K562 (cell line): Measurements from ENCODE around the gene ZNF799. TPM values are rescaled to one million over a fixed set of nuclear protein-coding genes. Genes with fewer than 3 reads are reported as not detected.

Experiments used
- ATAC-seq: fragments of 200-7000 bp; cut with Tn5 transposase; 3 replicates; pipeline ENCODE4 v1.9.1; 2020; ENCODE audit warnings: moderate library complexity
- BruUV-seq: library from RNA; stranded (reverse); fragments of 400-500 nt; replicated peaks from 2 replicates; lab custom pipeline; 2021; lab: Mats Ljungman, UMichigan
- CTCF ChIA-PET: fragments of 300-600 bp; formaldehyde crosslinking; extraction: SDS; loops from one replicate; lab custom pipeline; 2021; ENCODE audit warnings: low intra/inter-chr PET ratio; lab: Yijun Ruan, JAX
- POLR2A ChIA-PET: fragments of 300-600, 350-650 bp; sonication (Branson Sonifier 250); formaldehyde crosslinking; extraction: SDS; loops from one replicate; lab custom pipeline; 2021; ENCODE audit warnings: antibody characterized with exemption, inconsistent platforms; lab: Yijun Ruan, JAX
- DNase-seq, 4 experiments: peaks; one replicate each; pipeline versions ENCODE4 v3.0.0 to v3.0.0-alpha.2; 2011 to 2018; ENCODE audit warnings: low spot score in 3 of 4, mixed read lengths in 3 of 4; ENCODE audit errors: extremely low read depth in 1 of 4
- FAIRE-seq: peaks from 2 replicates; lab custom pipeline; 2011; peaks lifted over from hg19 to GRCh38; lab: Jason Lieb, UNC
- H2AFZ ChIP-seq: 2 replicates; pipeline ENCODE4 v1.6.0; 2011; ENCODE audit warnings: low read depth, low read length, control low read depth, inconsistent platforms
- H3K27ac ChIP-seq: fragments of 200-600 bp; 3 replicates; pipeline ENCODE4 v1.8.0; 2011; ENCODE audit warnings: low read depth, mild to moderate bottlenecking, control low read depth, inconsistent platforms, low read length, moderate library complexity, mixed read lengths; ENCODE audit errors: extremely low read depth
- H3K27me3 ChIP-seq, 2 experiments: fragments of 300-600 bp in 1 of 2; 2 replicates in 1 of 2; 3 replicates in 1 of 2; pipeline versions ENCODE4 v1.6.0 to v1.8.0; 2011; ENCODE audit warnings: inconsistent platforms in 2 of 2, low read length in 2 of 2, mild to moderate bottlenecking in 1 of 2, mixed read lengths in 1 of 2, moderate library complexity in 1 of 2; ENCODE audit not compliant: control insufficient read depth in 2 of 2, insufficient read depth in 2 of 2
- H3K36me3 ChIP-seq: fragments of 300-600 bp; 3 replicates; pipeline ENCODE4 v1.8.0; 2011; ENCODE audit warnings: mild to moderate bottlenecking, low read length, inconsistent platforms; ENCODE audit not compliant: control insufficient read depth, insufficient read depth
- H3K4me1 ChIP-seq, 2 experiments: fragments of 200-600 bp in 1 of 2; replicated peaks in 1 of 2; 2 replicates in 1 of 2; 3 replicates in 1 of 2; pipeline versions ENCODE4 v1.5.1 to v1.8.0; 2011; ENCODE audit warnings: inconsistent platforms in 2 of 2, low read length in 2 of 2, mild to moderate bottlenecking in 1 of 2, mixed read lengths in 1 of 2, moderate library complexity in 1 of 2; ENCODE audit not compliant: control insufficient read depth in 2 of 2, insufficient read depth in 2 of 2
- H3K4me2 ChIP-seq: 2 replicates; pipeline ENCODE4 v1.6.1; 2011; ENCODE audit warnings: low read length, control low read depth, inconsistent platforms, mixed read lengths; ENCODE audit not compliant: insufficient read depth
- H3K4me3 ChIP-seq: fragments of 200-600 bp; sonication (generic), shearing (Covaris generic); 2 replicates; pipeline ENCODE4 v1.5.1; 2016; ENCODE audit warnings: control low read depth, inconsistent platforms
- H3K79me2 ChIP-seq: fragments of 200-600 bp; 3 replicates; pipeline ENCODE4 v1.8.0; 2011; ENCODE audit warnings: low read length, inconsistent platforms; ENCODE audit not compliant: control insufficient read depth, insufficient read depth
- H3K9ac ChIP-seq, 2 experiments: 2 replicates each; pipeline versions ENCODE4 v1.6.0 to v1.6.1; 2011; ENCODE audit warnings: low read depth in 2 of 2, low read length in 2 of 2, control low read depth in 1 of 2, inconsistent platforms in 1 of 2, mild to moderate bottlenecking in 1 of 2, mixed read lengths in 1 of 2; ENCODE audit not compliant: insufficient read depth in 1 of 2
- H3K9me1 ChIP-seq: one replicate; pipeline ENCODE4 v1.6.0; 2011; ENCODE audit warnings: inconsistent platforms, mild to moderate bottlenecking, low read length, moderate library complexity; ENCODE audit not compliant: control insufficient read depth, insufficient read depth
- H3K9me3 ChIP-seq: replicated peaks from 2 replicates; pipeline ENCODE4 v1.5.1; 2011; ENCODE audit warnings: low read depth, low read length, inconsistent platforms; ENCODE audit not compliant: control insufficient read depth, insufficient read depth
- H4K20me1 ChIP-seq: replicated peaks from 2 replicates; pipeline ENCODE4 v1.6.1; 2011; ENCODE audit warnings: low read length, inconsistent platforms, mixed read lengths; ENCODE audit not compliant: control insufficient read depth, insufficient read depth
- CBX1 ChIP-seq: sonication (generic); IDR thresholded peaks from 2 replicates; pipeline ENCODE4 v1.6.1; 2016; ENCODE audit warnings: antibody characterized with exemption, low read depth, mild to moderate bottlenecking
- CGGBP1 ChIP-seq: fragments of 250-450 bp; sonication (Bioruptor Pico); IDR thresholded peaks from 2 replicates; pipeline ENCODE4 v1.9.0; 2021; ENCODE audit warnings: mild to moderate bottlenecking
- CREB5 ChIP-seq: fragments of 250-450 bp; sonication (Bioruptor Pico); IDR thresholded peaks from 2 replicates; pipeline ENCODE4 v1.5.0; 2020; ENCODE audit warnings: mild to moderate bottlenecking
- E2F5 ChIP-seq: sonication (generic); formaldehyde crosslinking; IDR thresholded peaks from 2 replicates; pipeline ENCODE4 v1.8.0; 2022; ENCODE audit warnings: mild to moderate bottlenecking, missing genetic modification reagents
- EP300 ChIP-seq: IDR thresholded peaks from 2 replicates; pipeline ENCODE4 v1.6.1; 2012; ENCODE audit warnings: low read length, improper control_type of control experiment
- GATAD2B ChIP-seq: fragments of 450-650 bp; IDR thresholded peaks from 2 replicates; pipeline ENCODE4 v1.6.1; 2017; ENCODE audit warnings: mild to moderate bottlenecking, borderline replicate concordance
- MIER1 ChIP-seq: fragments of 450-650 bp; IDR thresholded peaks from 2 replicates; pipeline ENCODE4 v1.6.1; 2016; ENCODE audit warnings: antibody characterized with exemption, mild to moderate bottlenecking, low read depth
- SNRNP70 ChIP-seq: fragments of 200-400 bp; formaldehyde crosslinking; optimal IDR thresholded peaks from 2 replicates; pipeline ENCODE3; 2017; ENCODE audit warnings: low read depth, low read length
- TCF7L2 ChIP-seq: fragments of 150-350 bp; IDR thresholded peaks from 2 replicates; pipeline ENCODE4 v1.6.1; 2016; ENCODE audit warnings: low read depth, mild to moderate bottlenecking, low read length, moderate library complexity
- XRCC4 ChIP-seq: IDR thresholded peaks from one replicate; pipeline ENCODE4 v1.6.1; 2011; ENCODE audit not compliant: insufficient read depth, insufficient read length; ENCODE audit errors: extremely low read depth
- YBX1 ChIP-seq: fragments of 450-650 bp; IDR thresholded peaks from 2 replicates; pipeline ENCODE4 v1.7.1; 2016; ENCODE audit warnings: mild to moderate bottlenecking
- ZNF436 ChIP-seq: fragments of 250-450, 450-650 bp; sonication (Bioruptor Pico); formaldehyde crosslinking; IDR thresholded peaks from 2 replicates; pipeline ENCODE4 v1.7.0; 2020; ENCODE audit warnings: mild to moderate bottlenecking
- ZNF785 ChIP-seq: fragments of 250-450 bp; sonication (Bioruptor Pico); IDR thresholded peaks from 2 replicates; pipeline ENCODE4 v1.4.0; 2020; ENCODE audit warnings: mild to moderate bottlenecking
- WGBS: fragments of 100-300 bp; shearing (Covaris generic); methylation state at CpG from one replicate; pipeline ENCODE4 v1.1.6; 2016; ENCODE audit warnings: low coverage, mixed read lengths; ENCODE audit not compliant: insufficient coverage; ENCODE audit errors: missing lambda C conversion rate; 5-methylcytosine and 5-hydroxymethylcytosine counted together
- in situ Hi-C: fragments of 300-500 bp; cut with MboI; formaldehyde crosslinking; loops from 4 replicates; pipeline ENCODE4 v1.15.0; 2018; ENCODE audit warnings: inconsistent platforms, mixed read lengths
- intact Hi-C: fragments of 100-400 bp; cut with micrococcal nuclease; formaldehyde crosslinking; loops from 2 replicates; pipeline ENCODE4 v1.14.2; 2022
- polyA plus RNA-seq, 8 experiments: library from polyadenylated mRNA; depleted of rRNA in 4 of 8; stranded (reverse) in 5 of 8; unstranded in 3 of 8; fragments of >200 nt; fragmentation: Nextera tagmentation in 2 of 8; fragmentation: Illumina TruSeq in 1 of 8; extraction: Ambion mirVana in 2 of 8; extraction: Trizol in 1 of 8; gene quantifications; 2 replicates each; pipeline versions ENCODE4 v1.2.1 to v1.2.3, GENCODE V29; 2011 to 2014; ENCODE audit warnings: inconsistent platforms in 1 of 8, missing spikeins in 1 of 8
- total RNA-seq, 7 experiments: library from RNA; depleted of rRNA in 6 of 7; stranded (reverse); fragments of >200 nt in 6 of 7; fragmentation: Illumina TruSeq in 2 of 7; extraction: Trizol in 2 of 7; gene quantifications; 2 replicates each; pipeline versions ENCODE4 v1.2.1 to v1.2.3, GENCODE V29; 2011 to 2021; ENCODE audit warnings: low replicate concordance in 1 of 7
- TF ChIP-seq, protein P1 (sequence below): fragments of 450-650 bp; IDR thresholded peaks from 2 replicates; pipeline ENCODE4 v1.6.1; 2017; ENCODE audit warnings: antibody characterized with exemption, mild to moderate bottlenecking
- TF ChIP-seq, protein P2 (sequence below): IDR thresholded peaks from 2 replicates; pipeline ENCODE4 v1.6.1; 2011; ENCODE audit warnings: borderline replicate concordance, low read depth, mild to moderate bottlenecking, moderate library complexity, low read length; ENCODE audit not compliant: insufficient read depth, poor library complexity, severe bottlenecking

The ZNF799 gene
- total and polyA plus RNA-seq, 9 of the 15 experiments (the other 6 are each of a cell fraction or from before 2014, with no cell fraction given): 0.63 to 5.5 (median 2.9) TPM

DNA sequence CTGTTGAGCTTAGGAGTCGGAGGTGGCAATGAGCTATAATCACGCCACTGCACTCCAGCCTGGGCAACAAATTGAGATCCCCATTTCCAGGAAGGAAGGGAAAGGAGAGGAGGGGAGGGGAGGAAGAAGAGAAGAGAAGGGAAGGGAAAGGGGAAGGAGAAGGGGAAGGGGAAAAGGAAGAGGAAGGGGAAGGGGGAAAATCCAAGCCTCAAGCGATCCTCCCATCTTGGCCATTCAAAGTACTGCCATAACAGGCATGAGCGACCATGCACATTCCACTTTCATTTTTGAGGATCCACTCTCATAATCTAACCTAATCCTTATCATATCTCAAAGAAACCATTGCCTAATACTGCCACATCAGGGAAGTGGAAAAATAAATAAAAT is 24.8 kb upstream of the ZNF799 start:
- ChIA-PET POLR2A (interaction anchor here (0.6 kb wide), 2 partner anchors 25 to 57 kb away, joined by 3 read pairs; no protein-coding TSS in a partner anchor), CTCF (no interaction called here)

More for the DNA sequence above, 24.8 kb upstream of the ZNF799 start:
- 20% methylated on average over 2 of the region's 4 CpGs for WGBS
- Histone ChIP-seq H3K79me2 (no peaks in the 10 kb centered on the region), H3K27me3 (no peaks in the 10 kb centered on the region), H4K20me1 (no peaks in the 10 kb centered on the region), H3K27ac (no peak overlapping the region), H3K9me3 (no peaks in the 10 kb centered on the region; the same call in 1 of the 2 replicates), H3K9me1 (no peaks in the 10 kb centered on the region), H3K4me2 (no peak overlapping the region), H3K4me1 (no peaks in the 10 kb centered on the region), H3K9ac (no peak overlapping the region), H3K36me3 (no peaks in the 10 kb centered on the region), H2AFZ (no peak overlapping the region), H3K4me3 (no peak overlapping the region)
- BruUV-seq: no TSS peak
- TF ChIP-seq ZNF785 (no peak), TCF7L2 (no peak), CBX1 (no peak), SNRNP70 (no peak), CREB5 (CRISPR knock-in tag) (no peak), YBX1 (no peak), EP300 (no peak), GATAD2B (no peak), E2F5 (no peak), XRCC4 (no peak), CGGBP1 (CRISPR knock-in tag) (no peak), ZNF436 (CRISPR knock-in tag) (no peak), MIER1 (no peak)
- TF ChIP-seq, protein P1, sequence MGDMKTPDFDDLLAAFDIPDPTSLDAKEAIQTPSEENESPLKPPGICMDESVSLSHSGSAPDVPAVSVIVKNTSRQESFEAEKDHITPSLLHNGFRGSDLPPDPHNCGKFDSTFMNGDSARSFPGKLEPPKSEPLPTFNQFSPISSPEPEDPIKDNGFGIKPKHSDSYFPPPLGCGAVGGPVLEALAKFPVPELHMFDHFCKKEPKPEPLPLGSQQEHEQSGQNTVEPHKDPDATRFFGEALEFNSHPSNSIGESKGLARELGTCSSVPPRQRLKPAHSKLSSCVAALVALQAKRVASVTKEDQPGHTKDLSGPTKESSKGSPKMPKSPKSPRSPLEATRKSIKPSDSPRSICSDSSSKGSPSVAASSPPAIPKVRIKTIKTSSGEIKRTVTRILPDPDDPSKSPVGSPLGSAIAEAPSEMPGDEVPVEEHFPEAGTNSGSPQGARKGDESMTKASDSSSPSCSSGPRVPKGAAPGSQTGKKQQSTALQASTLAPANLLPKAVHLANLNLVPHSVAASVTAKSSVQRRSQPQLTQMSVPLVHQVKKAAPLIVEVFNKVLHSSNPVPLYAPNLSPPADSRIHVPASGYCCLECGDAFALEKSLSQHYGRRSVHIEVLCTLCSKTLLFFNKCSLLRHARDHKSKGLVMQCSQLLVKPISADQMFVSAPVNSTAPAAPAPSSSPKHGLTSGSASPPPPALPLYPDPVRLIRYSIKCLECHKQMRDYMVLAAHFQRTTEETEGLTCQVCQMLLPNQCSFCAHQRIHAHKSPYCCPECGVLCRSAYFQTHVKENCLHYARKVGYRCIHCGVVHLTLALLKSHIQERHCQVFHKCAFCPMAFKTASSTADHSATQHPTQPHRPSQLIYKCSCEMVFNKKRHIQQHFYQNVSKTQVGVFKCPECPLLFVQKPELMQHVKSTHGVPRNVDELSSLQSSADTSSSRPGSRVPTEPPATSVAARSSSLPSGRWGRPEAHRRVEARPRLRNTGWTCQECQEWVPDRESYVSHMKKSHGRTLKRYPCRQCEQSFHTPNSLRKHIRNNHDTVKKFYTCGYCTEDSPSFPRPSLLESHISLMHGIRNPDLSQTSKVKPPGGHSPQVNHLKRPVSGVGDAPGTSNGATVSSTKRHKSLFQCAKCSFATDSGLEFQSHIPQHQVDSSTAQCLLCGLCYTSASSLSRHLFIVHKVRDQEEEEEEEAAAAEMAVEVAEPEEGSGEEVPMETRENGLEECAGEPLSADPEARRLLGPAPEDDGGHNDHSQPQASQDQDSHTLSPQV: no peak
- TF ChIP-seq, protein P2, sequence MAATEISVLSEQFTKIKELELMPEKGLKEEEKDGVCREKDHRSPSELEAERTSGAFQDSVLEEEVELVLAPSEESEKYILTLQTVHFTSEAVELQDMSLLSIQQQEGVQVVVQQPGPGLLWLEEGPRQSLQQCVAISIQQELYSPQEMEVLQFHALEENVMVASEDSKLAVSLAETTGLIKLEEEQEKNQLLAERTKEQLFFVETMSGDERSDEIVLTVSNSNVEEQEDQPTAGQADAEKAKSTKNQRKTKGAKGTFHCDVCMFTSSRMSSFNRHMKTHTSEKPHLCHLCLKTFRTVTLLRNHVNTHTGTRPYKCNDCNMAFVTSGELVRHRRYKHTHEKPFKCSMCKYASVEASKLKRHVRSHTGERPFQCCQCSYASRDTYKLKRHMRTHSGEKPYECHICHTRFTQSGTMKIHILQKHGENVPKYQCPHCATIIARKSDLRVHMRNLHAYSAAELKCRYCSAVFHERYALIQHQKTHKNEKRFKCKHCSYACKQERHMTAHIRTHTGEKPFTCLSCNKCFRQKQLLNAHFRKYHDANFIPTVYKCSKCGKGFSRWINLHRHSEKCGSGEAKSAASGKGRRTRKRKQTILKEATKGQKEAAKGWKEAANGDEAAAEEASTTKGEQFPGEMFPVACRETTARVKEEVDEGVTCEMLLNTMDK: no peak
- intact Hi-C loops: no loop called here
- in situ Hi-C loops: no loop called here
- no peak for FAIRE-seq
- no peak for ATAC-seq
- no peak for DNase-seq
